ENCODE results near the gene GREB1.
A peak's percentile ranks its signal among the peaks of the same experiment; 100 is the strongest.

- TF ChIP-seq REST (IDR thresholded peaks at IDR 0.05; ENCODE audit: unreplicated experiment), result no peak
- peak; percentile 54 to 63 for TF ChIP-seq CTCF (conservative IDR thresholded peaks at IDR 0.05; ENCODE audit: low read depth in 2 of 2)
- no peak for TF ChIP-seq ETS1 (IDR thresholded peaks at IDR 0.05)
- no peak for TF ChIP-seq POLR2AphosphoS5 (IDR thresholded peaks at IDR 0.05; ENCODE audit: low read depth)
- TF ChIP-seq EZH2phosphoT487 (IDR thresholded peaks at IDR 0.05; ENCODE audit: unreplicated experiment), result no peak
- TF ChIP-seq EZH2 (IDR thresholded peaks at IDR 0.05; ENCODE audit: low read depth, unreplicated experiment), result no peak
- TF ChIP-seq NANOG (IDR thresholded peaks at IDR 0.05; ENCODE audit: borderline replicate concordance), result no peak
- TF ChIP-seq JUNB (IDR thresholded peaks at IDR 0.05; ENCODE audit: unreplicated experiment), result no peak
- no peak for TF ChIP-seq CREB1 (CRISPR knock-in tag; IDR thresholded peaks at IDR 0.05; ENCODE audit: low read depth)
Measured at GRCh38 chr2:11647834-11648600, 114.2 kb downstream of the GREB1 start.
